ENCODE data around the gene ENTPD8.

GRCh38 chr9:137444106-137444790 is 3.1 kb upstream of the ENTPD8 start:
- TF ChIP-seq CTCF (IDR thresholded peaks at IDR 0.05) (no peak), POLR2A (IDR thresholded peaks at IDR 0.05) (no peak), POLR2AphosphoS5 (IDR thresholded peaks at IDR 0.05) (no peak)

Data from breast epithelium (tissue), 3 donors.